ENCODE data around the gene VPS29.

DNA sequence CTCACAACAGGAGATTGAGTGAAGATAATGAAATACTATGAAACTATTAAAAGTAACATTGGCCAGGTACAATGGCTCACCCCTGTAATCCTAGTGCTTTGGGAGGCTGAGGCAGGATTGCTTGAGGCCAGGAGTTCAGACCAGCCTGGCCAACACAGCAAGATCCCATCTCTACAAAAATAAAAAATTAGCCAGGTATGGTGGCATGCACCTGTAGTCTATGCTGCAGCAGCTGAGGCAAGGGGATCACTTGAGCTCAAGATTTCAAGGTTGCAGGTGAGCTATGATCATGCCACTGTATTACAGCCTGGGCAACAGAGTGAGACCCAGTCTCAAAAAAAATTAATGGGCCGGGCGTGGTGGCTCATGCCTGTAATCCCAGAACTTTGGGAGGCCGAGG lies 15.1 kb upstream of the VPS29 start:
- TF ChIP-seq, protein P1, sequence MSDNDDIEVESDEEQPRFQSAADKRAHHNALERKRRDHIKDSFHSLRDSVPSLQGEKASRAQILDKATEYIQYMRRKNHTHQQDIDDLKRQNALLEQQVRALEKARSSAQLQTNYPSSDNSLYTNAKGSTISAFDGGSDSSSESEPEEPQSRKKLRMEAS (CRISPR knock-in tag; IDR thresholded peaks at IDR 0.05) = no peak
- TF ChIP-seq ATF7 (IDR thresholded peaks at IDR 0.05) (no peak), ZBED1 (IDR thresholded peaks at IDR 0.05) (no peak), EZH2 (IDR thresholded peaks at IDR 0.05; ENCODE audit: borderline replicate concordance, low read depth, low read length) (no peak), ZBTB1 (CRISPR knock-in tag; IDR thresholded peaks at IDR 0.05; ENCODE audit: borderline replicate concordance, low read depth) (no peak), SOX6 (IDR thresholded peaks at IDR 0.05) (no peak), FOS (IDR thresholded peaks at IDR 0.05; ENCODE audit: extremely low read depth, insufficient read length) (no peak), ELF4 (CRISPR knock-in tag; IDR thresholded peaks at IDR 0.05) (no peak), TCF7 (IDR thresholded peaks at IDR 0.05; ENCODE audit: borderline replicate concordance) (no peak), SREBF2 (CRISPR knock-in tag; IDR thresholded peaks at IDR 0.05) (no peak), IFI16 (CRISPR knock-in tag; IDR thresholded peaks at IDR 0.05) (no peak)
- TF ChIP-seq, protein P2, sequence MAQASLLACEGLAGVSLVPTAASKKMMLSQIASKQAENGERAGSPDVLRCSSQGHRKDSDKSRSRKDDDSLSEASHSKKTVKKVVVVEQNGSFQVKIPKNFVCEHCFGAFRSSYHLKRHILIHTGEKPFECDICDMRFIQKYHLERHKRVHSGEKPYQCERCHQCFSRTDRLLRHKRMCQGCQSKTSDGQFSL (CRISPR knock-in tag; IDR thresholded peaks at IDR 0.05) = no peak
- TF ChIP-seq, protein P2 (tag; IDR thresholded peaks at IDR 0.05) = no peak
- TF ChIP-seq, protein P3, sequence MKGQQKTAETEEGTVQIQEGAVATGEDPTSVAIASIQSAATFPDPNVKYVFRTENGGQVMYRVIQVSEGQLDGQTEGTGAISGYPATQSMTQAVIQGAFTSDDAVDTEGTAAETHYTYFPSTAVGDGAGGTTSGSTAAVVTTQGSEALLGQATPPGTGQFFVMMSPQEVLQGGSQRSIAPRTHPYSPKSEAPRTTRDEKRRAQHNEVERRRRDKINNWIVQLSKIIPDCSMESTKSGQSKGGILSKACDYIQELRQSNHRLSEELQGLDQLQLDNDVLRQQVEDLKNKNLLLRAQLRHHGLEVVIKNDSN (CRISPR knock-in tag; IDR thresholded peaks at IDR 0.05) = no peak
- TF ChIP-seq, protein P4, sequence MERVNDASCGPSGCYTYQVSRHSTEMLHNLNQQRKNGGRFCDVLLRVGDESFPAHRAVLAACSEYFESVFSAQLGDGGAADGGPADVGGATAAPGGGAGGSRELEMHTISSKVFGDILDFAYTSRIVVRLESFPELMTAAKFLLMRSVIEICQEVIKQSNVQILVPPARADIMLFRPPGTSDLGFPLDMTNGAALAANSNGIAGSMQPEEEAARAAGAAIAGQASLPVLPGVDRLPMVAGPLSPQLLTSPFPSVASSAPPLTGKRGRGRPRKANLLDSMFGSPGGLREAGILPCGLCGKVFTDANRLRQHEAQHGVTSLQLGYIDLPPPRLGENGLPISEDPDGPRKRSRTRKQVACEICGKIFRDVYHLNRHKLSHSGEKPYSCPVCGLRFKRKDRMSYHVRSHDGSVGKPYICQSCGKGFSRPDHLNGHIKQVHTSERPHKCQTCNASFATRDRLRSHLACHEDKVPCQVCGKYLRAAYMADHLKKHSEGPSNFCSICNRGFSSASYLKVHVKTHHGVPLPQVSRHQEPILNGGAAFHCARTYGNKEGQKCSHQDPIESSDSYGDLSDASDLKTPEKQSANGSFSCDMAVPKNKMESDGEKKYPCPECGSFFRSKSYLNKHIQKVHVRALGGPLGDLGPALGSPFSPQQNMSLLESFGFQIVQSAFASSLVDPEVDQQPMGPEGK (CRISPR knock-in tag; IDR thresholded peaks at IDR 0.05; ENCODE audit: borderline replicate concordance) = no peak

Data from K562 (cell line).